Esophagus (tissue), 2 donors: ENCODE results near the gene CA11. TPM values are rescaled to one million over a fixed set of nuclear protein-coding genes. Genes with fewer than 3 reads are reported as not detected.

Source experiments
- H3K27ac ChIP-seq, 2 donors: one replicate each; pipeline ENCODE4 v1.5.1; 2013; ENCODE audit warnings: low read depth in 2 of 2, mild to moderate bottlenecking in 2 of 2, inconsistent platforms in 1 of 2, low read length in 1 of 2, moderate library complexity in 1 of 2
- H3K27me3 ChIP-seq, 2 donors: one replicate each; pipeline ENCODE4 v1.6.1; 2013; ENCODE audit warnings: low read length in 2 of 2, control low read depth in 1 of 2, mild to moderate bottlenecking in 1 of 2; ENCODE audit not compliant: insufficient read depth in 2 of 2, control insufficient read depth in 1 of 2
- H3K36me3 ChIP-seq, 2 donors: one replicate each; pipeline ENCODE4 v1.6.1; 2013; ENCODE audit warnings: low read length in 1 of 2; ENCODE audit not compliant: control insufficient read depth in 2 of 2, insufficient read depth in 2 of 2
- H3K4me1 ChIP-seq, 2 donors: one replicate each; pipeline ENCODE4 v1.6.1; 2013; ENCODE audit warnings: low read length in 1 of 2; ENCODE audit not compliant: control insufficient read depth in 2 of 2, insufficient read depth in 2 of 2
- H3K4me3 ChIP-seq, 2 donors: one replicate each; pipeline ENCODE4 v1.5.1; 2013; ENCODE audit warnings: low read length in 2 of 2, mild to moderate bottlenecking in 2 of 2, low read depth in 1 of 2, moderate library complexity in 1 of 2
- H3K9me3 ChIP-seq, 2 donors: one replicate each; pipeline ENCODE4 v1.6.1; 2013; ENCODE audit warnings: mild to moderate bottlenecking in 2 of 2, low read depth in 1 of 2, low read length in 1 of 2, moderate library complexity in 1 of 2; ENCODE audit not compliant: control insufficient read depth in 2 of 2, insufficient read depth in 1 of 2
- whole genome bisulfite sequencing, 2 donors: extraction: QIAGEN DNeasy Blood & Tissue Kit; methylation state at CpG; one replicate each; pipeline ENCODE4 v1.1.7; 2013; 5-methylcytosine and 5-hydroxymethylcytosine counted together
- polyA plus RNA-seq, 2 donors: library from polyadenylated mRNA; stranded (reverse); fragments of 200-250 nt; gene quantifications; one replicate each; pipeline ENCODE4 v1.2.3, GENCODE V29; 2013
- donor health status: healthy with polysubstance abuse.
- donor health status: Bipolar disorder and iron deficiency.

CA11 gene
- polyA plus RNA-seq, 2 donors = 6.8 to 12.7 TPM

DNA sequence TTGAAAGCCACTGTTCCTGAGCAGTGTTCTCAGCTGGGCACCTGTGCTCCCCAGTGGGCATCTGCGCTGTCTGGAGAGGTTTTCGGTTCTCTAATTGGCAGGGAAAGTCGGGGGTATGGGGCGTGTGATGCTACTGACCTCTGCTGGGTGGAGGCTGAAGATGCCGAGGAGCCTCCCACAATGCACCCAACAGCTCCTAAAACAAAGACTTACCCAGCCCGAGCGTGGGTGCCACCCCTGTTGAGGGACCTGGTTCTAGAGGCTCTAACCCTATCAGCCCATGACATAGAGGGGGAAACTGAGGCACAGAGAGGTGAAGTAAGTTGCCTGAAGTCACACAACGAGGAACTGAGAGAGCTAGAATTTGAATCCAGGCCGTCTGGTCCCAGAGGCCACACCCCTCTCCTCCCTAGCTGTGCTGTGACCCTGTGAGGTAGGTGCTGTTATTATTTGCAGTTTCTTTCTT lies 37.2 kb downstream of the CA11 start:
- no peaks in the 10 kb centered on the region for H3K27me3 ChIP-seq
- H3K27ac ChIP-seq = no peak overlapping the region
- H3K4me1 ChIP-seq = peaks cover 0 to 5% of the 10 kb centered on the region in 2 donors
- no peaks in the 10 kb centered on the region for H3K36me3 ChIP-seq
- H3K4me3 ChIP-seq = no peak overlapping the region
- 38 to 43% methylated on average over 9 of the region's 9 CpGs for WGBS, 2 donors
- H3K9me3 ChIP-seq = no peaks in the 10 kb centered on the region

DNA sequence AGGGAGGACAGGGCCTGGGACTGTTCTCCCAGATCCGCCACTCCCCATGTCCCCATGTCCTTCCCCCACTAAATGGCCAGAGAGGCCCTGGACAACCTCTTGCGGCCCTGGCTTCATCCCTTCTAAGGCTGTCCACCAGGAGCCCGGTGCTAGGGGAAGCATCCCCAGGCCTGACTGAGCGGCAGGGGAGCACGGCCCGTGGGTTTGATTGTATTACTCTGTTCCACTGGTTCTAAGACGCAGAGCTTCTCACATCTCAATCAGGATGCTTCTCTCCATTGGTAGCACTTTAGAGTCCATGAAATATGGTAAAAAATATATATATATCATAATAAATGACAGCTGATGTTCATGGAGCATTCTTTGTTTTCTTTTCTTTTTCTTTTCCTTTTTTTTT lies 38.6 kb downstream of the CA11 start:
- no peaks in the 10 kb centered on the region for H3K4me1 ChIP-seq
- no peaks in the 10 kb centered on the region for H3K9me3 ChIP-seq
- H3K27ac ChIP-seq = no peak overlapping the region
- peaks cover 0 to 3% of the 10 kb centered on the region in 2 donors for H3K36me3 ChIP-seq
- no peaks in the 10 kb centered on the region for H3K27me3 ChIP-seq
- no peak overlapping the region for H3K4me3 ChIP-seq
- WGBS, 2 donors = 84 to 100% methylated on average over 7 of the region's 7 CpGs

DNA sequence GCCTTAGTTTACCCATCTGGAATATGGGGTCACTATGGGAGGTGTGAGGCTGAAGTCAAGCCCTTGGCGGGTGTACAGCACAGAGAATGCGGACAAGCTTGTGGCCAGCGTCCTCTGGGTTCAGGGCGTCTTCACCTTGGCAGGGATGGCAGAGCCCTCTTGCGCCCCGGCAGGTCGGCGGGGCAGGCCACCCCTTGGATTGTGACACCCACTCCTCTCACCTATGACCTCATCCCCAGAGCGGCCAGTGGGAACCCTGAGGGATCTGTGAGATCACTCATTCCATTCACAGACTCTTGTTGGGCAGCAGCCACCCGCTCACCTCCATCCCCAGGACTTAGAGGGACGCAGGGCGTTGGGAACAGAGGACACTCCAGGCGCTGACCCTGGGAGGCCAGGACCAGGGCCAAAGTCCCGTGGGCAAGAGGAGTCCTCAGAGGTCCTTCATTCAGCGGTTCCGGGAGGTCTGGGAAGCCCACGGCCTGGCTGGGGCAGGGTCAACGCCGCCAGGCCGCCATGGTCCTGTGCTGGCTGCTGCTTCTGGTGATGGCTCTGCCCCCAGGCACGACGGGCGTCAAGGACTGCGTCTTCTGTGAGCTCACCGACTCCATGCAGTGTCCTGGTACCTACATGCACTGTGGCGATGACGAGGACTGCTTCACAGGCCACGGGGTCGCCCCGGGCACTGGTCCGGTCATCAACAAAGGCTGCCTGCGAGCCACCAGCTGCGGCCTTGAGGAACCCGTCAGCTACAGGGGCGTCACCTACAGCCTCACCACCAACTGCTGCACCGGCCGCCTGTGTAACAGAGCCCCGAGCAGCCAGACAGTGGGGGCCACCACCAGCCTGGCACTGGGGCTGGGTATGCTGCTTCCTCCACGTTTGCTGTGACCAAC lies 39.3 kb downstream of the CA11 start, which contains the start of gene SPACA4:
Gene SPACA4 (plus strand): TSS at position 280 of the 896 bp plus-strand sequence. CDS start 237 bp downstream, at position 517.
- no peak within 1 kb of the TSS for H3K4me3 ChIP-seq
- H3K36me3 ChIP-seq = peaks cover 0 to 3% of the 10 kb centered on the region in 2 donors
- WGBS, 2 donors = 87 to 89% methylated on average over 37 to 39 of the region's 39 CpGs
- H3K27ac ChIP-seq = no peak within 1 kb of the TSS
- H3K9me3 ChIP-seq = no peaks in the 10 kb centered on the region
- no peaks in the 10 kb centered on the region for H3K27me3 ChIP-seq
- H3K4me1 ChIP-seq = no peaks in the 10 kb centered on the region

DNA sequence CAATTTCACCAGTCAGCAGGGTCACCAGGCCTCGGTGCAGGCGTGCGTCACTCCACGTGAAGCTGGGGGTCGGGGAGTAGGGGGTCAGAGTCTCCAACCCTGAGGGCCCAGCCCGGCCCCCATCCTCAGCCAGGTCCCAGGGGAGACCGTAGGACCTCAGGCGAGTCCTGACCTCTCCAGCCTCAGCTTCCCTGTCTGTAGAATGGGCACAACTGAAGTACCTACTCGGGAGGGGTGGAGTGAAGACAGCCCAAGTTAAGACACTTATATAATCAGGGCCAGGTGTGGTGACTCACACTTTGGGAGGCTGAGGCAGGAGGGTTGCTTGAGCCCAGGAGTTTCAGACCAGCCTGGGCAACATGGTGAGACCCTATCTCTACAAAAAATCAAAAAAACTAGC lies 42.1 kb downstream of the CA11 start:
- 87 to 93% methylated on average over 9 of the region's 9 CpGs for WGBS, 2 donors
- Histone ChIP-seq H3K27me3 (no peaks in the 10 kb centered on the region), H3K4me3 (no peak overlapping the region), H3K9me3 (no peaks in the 10 kb centered on the region), H3K27ac (no peak overlapping the region), H3K4me1 (no peaks in the 10 kb centered on the region), H3K36me3 (peaks cover 0 to 11% of the 10 kb centered on the region in 2 donors)

DNA sequence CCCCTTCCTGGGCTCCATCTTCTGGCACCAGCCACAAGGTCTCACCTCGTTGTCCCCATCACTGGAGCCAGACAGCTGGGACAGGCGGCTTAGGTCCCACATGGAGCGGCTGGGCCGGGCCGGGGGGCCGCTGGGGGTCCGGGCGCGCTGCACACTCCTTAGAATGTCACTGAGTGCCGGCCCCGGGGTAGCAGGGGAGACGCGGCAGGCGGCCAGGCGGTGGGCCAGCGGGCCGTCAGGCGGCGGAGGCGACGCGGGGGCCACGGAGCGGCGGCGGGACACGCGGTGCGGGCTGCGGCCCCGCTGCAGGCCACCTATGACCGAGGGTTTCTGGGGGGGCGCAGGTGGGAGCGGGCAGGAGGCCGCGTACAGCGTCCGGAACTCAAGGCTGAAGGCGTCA lies 42.5 kb downstream of the CA11 start:
- H3K4me1 ChIP-seq = no peaks in the 10 kb centered on the region
- no peak overlapping the region for H3K27ac ChIP-seq
- no peaks in the 10 kb centered on the region for H3K27me3 ChIP-seq
- peaks cover 0 to 11% of the 10 kb centered on the region in 2 donors for H3K36me3 ChIP-seq
- H3K4me3 ChIP-seq = no peak overlapping the region
- H3K9me3 ChIP-seq = no peaks in the 10 kb centered on the region
- WGBS, 2 donors = 89 to 91% methylated on average over 36 to 39 of the region's 39 CpGs

DNA sequence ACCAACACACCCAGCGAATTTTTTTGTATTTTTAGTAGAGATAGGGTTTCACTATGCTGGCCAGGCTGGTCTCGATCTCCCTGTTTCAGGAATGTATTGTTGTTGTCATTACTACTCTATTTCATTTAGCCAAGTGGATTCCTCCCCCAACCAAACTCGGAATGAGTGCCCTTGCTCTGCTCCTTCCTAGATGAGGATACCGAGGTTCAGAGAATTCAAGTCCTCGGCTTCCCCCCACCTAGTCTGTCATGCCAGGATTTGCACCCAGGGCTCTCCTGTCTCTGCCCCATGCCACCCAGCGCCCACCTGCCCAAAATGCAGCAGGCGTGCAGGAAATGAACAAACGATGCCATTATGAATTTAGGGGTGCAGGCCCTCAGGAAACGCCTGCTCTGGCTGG lies 43.0 kb downstream of the CA11 start:
- no peak overlapping the region for H3K27ac ChIP-seq
- WGBS, 2 donors = 83 to 87% methylated on average over 9 of the region's 9 CpGs
- no peak overlapping the region for H3K4me3 ChIP-seq
- no peaks in the 10 kb centered on the region for H3K9me3 ChIP-seq
- no peaks in the 10 kb centered on the region for H3K27me3 ChIP-seq
- H3K4me1 ChIP-seq = no peaks in the 10 kb centered on the region
- H3K36me3 ChIP-seq = peaks cover 0 to 11% of the 10 kb centered on the region in 2 donors

DNA sequence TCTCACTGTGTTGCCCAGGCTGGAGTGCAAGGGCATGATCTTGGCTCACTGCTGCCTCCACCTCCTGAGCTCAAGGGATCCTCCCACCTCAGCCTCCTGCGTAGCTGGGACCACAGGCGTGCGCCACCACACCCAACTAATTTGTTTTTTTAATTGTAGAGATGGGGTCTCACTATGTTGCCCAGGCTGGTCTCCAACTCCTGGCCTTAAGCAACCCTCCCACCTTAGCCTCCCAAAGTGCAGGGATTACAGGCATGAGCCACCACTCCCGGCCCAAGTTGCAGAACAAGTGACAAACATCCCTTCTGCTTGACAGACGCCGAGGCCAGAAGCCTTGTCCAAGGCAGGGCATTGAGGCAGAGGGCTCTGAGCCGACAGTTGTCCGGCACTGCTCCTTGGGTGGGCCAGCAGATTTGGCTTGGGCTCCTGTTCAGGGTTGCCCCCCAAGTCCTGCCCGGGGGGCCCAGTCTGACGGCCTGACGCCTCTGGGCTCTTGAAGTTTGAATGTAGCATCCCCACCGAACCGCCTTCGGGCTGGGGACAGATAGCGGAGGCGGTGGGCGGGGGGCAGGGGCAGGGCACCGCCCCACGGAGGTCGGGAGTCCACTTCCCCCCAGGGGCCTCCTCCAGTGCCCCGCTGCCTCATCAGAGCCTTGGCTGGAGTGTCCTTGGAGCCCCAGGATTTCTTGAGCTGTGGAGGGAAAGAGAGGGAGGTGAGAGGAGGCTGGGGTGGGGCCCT lies 45.1 kb downstream of the CA11 start:
- H3K27ac ChIP-seq = no peak overlapping the region
- H3K9me3 ChIP-seq = no peaks in the 10 kb centered on the region
- peaks cover 0 to 21% of the 10 kb centered on the region in 2 donors for H3K36me3 ChIP-seq
- no peaks in the 10 kb centered on the region for H3K27me3 ChIP-seq
- H3K4me3 ChIP-seq = no peak overlapping the region
- no peaks in the 10 kb centered on the region for H3K4me1 ChIP-seq
- 84 to 89% methylated on average over 20 to 21 of the region's 21 CpGs for WGBS, 2 donors

DNA sequence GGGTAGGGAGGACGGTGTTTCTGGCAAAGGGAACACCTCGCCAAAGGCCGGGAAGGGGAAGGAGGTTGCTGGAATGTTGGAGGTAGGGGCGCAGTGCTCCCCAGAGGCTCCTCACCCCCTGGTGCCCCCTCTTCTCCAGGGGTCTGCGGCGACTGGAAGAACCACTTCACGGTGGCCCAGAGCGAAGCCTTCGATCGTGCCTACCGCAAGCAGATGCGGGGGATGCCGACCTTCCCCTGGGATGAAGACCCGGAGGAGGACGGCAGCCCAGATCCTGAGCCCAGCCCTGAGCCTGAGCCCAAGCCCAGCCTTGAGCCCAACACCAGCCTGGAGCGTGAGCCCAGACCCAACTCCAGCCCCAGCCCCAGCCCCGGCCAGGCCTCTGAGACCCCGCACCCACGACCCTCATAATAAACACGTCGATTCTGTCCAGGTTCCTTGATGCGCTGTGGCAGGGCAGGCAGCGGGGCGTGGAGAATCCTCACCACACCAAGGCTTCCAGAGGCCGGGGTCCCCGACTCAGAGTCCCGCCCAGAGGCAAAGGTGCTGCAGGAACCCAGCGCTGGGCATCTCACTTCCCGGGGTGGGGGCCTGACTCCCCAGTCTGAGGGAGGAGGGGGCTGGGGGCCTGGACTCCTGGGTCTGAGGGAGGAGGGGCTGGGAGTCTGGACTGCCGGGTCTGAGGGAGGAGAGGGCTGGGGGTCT lies 46.8 kb downstream of the CA11 start:
- WGBS, 2 donors = 66 to 67% methylated on average over 29 to 30 of the region's 30 CpGs

More for the DNA sequence above, 46.8 kb downstream of the CA11 start:
- Histone ChIP-seq H3K27ac (no peak overlapping the region), H3K36me3 (peaks cover 0 to 21% of the 10 kb centered on the region in 2 donors), H3K4me1 (no peaks in the 10 kb centered on the region), H3K4me3 (no peak overlapping the region), H3K9me3 (no peaks in the 10 kb centered on the region), H3K27me3 (no peaks in the 10 kb centered on the region)
